Small intestine (tissue), 16 donors: ENCODE data around the gene FCRL5. TPM values are rescaled to one million over a fixed set of nuclear protein-coding genes. Genes with fewer than 3 reads are reported as not detected.

Experiments used
- DNase-seq, 2 donors: peaks; one replicate each; pipeline versions ENCODE4 v3.0.0 to v3.0.0-alpha.2; 2013
- FAIRE-seq: peaks from 2 replicates; lab custom pipeline; 2012; peaks lifted over from hg19 to GRCh38; lab: Jason Lieb, UNC
- H3K27ac ChIP-seq, 3 donors: one replicate each; pipeline ENCODE4 v1.5.1; 2013; ENCODE audit warnings: low read length in 2 of 3, mild to moderate bottlenecking in 2 of 3, control low read depth in 1 of 3, inconsistent platforms in 1 of 3, low read depth in 1 of 3, moderate library complexity in 1 of 3
- H3K27me3 ChIP-seq, 3 donors: one replicate each; pipeline ENCODE4 v1.6.1; 2013; ENCODE audit warnings: low read length in 3 of 3, inconsistent platforms in 1 of 3; ENCODE audit not compliant: control insufficient read depth in 3 of 3, insufficient read depth in 3 of 3
- H3K36me3 ChIP-seq, 3 donors: one replicate each; pipeline ENCODE4 v1.6.1; 2013; ENCODE audit warnings: low read length in 3 of 3, inconsistent platforms in 1 of 3, low read depth in 1 of 3, mild to moderate bottlenecking in 1 of 3, moderate library complexity in 1 of 3; ENCODE audit not compliant: control insufficient read depth in 3 of 3, insufficient read depth in 2 of 3
- H3K4me1 ChIP-seq, 3 donors: one replicate each; pipeline ENCODE4 v1.6.1; 2013; ENCODE audit warnings: low read length in 2 of 3, inconsistent platforms in 1 of 3, low read depth in 1 of 3, mild to moderate bottlenecking in 1 of 3, moderate library complexity in 1 of 3; ENCODE audit not compliant: control insufficient read depth in 3 of 3, insufficient read depth in 2 of 3
- H3K4me3 ChIP-seq, 3 donors: one replicate each; pipeline ENCODE4 v1.5.1; 2013; ENCODE audit warnings: low read length in 3 of 3, control low read depth in 1 of 3, inconsistent platforms in 1 of 3, low read depth in 1 of 3, mild to moderate bottlenecking in 1 of 3, moderate library complexity in 1 of 3
- H3K9me3 ChIP-seq, 2 donors: one replicate each; pipeline ENCODE4 v1.6.1; 2013; ENCODE audit warnings: low read depth in 1 of 2, low read length in 1 of 2; ENCODE audit not compliant: control insufficient read depth in 2 of 2, insufficient read depth in 1 of 2
- WGBS, 3 donors: extraction: QIAGEN DNeasy Blood & Tissue Kit; methylation state at CpG; one replicate each; pipeline ENCODE4 v1.1.7; 2013; 5-methylcytosine and 5-hydroxymethylcytosine counted together
- long read RNA-seq, 10 donors: transcript quantifications; one replicate each; lab custom pipeline, GENCODE V29; 2026
- polyA plus RNA-seq, 4 donors: library from polyadenylated mRNA; stranded (reverse) in 3 of 4; unstranded in 1 of 4; fragments of 200-250 nt in 3 of 4; fragments of 120-200 nt in 1 of 4; gene quantifications; one replicate each; pipeline versions ENCODE4 v1.2.1 to v1.2.3, GENCODE V29; 2013
- donor health status: healthy with polysubstance abuse.
- donor health status: control.
- donor health status: control.
- donor health status: Bipolar disorder and iron deficiency.
- donor health status: healthy.

FCRL5 gene
- 1 to 10 TPM in 2 of 4 donors, under 1 TPM in 2; 0.22 to 2.7 (median 1.1) TPM for polyA plus RNA-seq
- long read RNA-seq, donor 1 = 0 reads
- long read RNA-seq, donor 2 = 0 reads
- long read RNA-seq, donor 3 = 0 reads
- long read RNA-seq, donor 4 = 0 reads
- long read RNA-seq, donor 5 = 0 reads
- long read RNA-seq, donor 6 = 0 reads
- long read RNA-seq, donor 7 = 0 reads
- long read RNA-seq, donor 8 = 0 reads
- long read RNA-seq, donor 9 = 0 reads
- long read RNA-seq, donor 10 = 0 reads

DNA sequence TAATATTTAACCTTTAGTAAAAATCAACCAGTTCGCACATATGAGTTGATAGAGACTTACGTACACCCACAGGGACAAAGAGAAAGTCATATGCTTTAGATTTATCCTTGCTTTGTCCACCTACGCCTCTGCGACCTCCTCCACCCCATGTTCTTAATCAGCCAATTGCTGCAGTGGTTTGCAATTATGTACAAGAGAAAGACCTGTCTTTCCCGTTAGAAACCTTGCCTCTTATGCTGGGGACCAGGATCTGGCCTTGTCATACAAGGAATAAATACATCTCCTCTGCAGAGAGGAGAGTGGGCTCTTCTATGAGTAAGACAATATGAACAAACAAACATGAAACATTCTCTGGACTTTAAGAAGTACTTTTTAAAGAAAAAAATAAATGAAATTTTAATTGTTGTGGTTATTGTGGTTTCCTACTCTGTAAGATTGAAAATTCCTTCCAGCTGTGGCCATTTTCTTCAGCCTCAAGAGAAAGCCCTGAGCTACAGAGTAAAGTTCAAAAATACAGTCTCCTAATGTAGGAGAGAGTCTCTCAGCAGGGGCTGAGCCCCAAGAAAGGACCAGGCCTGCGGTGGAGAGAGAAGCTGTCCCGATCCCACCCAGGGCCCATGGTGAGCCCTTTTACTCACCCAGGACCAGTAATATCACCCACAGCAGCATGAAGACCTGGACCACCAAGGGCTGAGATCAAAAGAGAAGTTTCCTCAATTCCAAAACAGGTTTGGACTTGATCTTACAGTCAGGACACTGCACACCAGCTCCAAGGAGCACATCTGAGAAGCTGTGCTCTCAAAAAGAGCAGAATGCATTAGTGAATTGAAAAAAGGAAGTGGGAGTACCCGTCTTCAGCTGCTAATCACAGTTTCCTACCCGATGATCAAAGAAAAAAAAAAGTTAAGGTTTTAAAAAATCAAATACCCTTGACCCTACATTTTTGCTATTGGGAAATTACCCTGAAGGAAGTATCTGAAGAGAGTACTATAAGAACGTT lies at the start of gene FCRL5:
TSS of gene FCRL5 (minus strand) at position 822 of the 1,000 bp plus-strand sequence. CDS start at position 669, 153 bp downstream.
- no peak within 1 kb of the TSS for H3K27ac ChIP-seq
- DNase-seq = no peak
- H3K4me3 ChIP-seq = no peak within 1 kb of the TSS
- no peak for FAIRE-seq
- H3K27me3 ChIP-seq = peaks cover 0 to 2% (median 0%) of the 10 kb centered on the region in 3 donors
- no peaks in the 10 kb centered on the region for H3K9me3 ChIP-seq
- H3K36me3 ChIP-seq = no peaks in the 10 kb centered on the region
- 73 to 83% (median 74%) methylated on average over 10 of the region's 10 CpGs for WGBS, 3 donors
- no peaks in the 10 kb centered on the region for H3K4me1 ChIP-seq

DNA sequence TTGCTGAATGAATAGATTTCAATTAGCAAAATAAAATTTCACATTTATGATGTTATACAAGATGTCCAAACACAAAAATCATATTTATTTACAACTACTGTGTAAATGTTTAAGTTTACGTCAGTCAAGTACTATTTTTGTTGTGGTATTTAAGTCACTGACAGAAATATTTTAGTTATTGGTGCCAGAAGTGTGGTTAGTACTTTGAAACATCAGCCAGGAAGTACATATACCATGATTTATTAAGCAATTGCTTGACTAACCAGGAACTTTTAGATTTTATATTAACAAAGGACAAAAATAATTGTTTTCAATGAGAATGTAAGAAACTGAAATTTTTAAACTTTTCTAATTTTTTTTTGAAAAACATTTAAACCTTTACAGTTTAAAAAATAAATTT lies 47.9 kb upstream of the FCRL5 start:
- no peaks in the 10 kb centered on the region for H3K36me3 ChIP-seq
- no peak overlapping the region for H3K27ac ChIP-seq
- H3K4me3 ChIP-seq = no peak overlapping the region
- peak; percentile 15 for FAIRE-seq
- H3K4me1 ChIP-seq = no peaks in the 10 kb centered on the region
- H3K27me3 ChIP-seq = peaks cover 0 to 3% (median 2%) of the 10 kb centered on the region in 3 donors
- H3K9me3 ChIP-seq = no peaks in the 10 kb centered on the region
- WGBS, 3 donors = 67 to 86% (median 74%) methylated on average over 1 of the region's 1 CpG
- DNase-seq = no peak

DNA sequence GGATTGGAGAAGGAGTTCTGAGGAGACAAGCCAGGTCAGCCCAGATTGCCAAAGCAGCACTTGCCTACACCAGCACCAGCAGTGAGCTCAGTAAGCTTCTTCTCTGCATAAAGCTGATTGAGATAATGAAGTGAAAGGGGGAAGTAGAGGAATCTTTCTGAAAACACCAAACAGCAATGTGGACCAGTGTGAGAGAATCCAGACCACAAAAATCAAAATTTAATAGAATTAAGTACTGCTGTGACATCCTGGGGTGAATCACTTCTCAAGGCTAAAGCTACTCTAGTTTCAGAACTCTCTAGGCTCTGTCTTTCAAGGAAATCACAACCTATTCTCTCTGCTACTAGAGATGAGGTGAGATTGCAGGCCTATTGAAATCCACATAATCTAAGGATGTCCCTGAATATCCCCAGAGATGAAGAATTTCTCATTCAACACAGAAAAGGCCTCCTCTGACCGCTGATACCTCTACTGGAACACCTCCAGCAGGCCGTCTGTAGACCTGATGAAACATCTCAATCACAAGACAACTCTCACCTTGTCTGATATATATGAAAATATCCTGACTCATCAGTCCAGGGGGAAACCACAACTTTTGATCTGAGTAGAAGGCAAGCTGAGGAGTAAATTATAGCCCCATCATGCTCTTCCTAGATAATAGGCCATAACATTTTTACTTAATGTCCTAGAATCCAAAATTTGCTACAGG lies 45.8 kb upstream of the FCRL5 start, which contains the start of gene FCRL4:
TSS of gene FCRL4 (minus strand) at position 127 of the 709 bp plus-strand sequence. CDS start 141 bp downstream, outside the sequence.
- H3K4me1 ChIP-seq = no peaks in the 10 kb centered on the region
- H3K36me3 ChIP-seq = no peaks in the 10 kb centered on the region
- H3K27me3 ChIP-seq = peaks cover 0 to 3% (median 2%) of the 10 kb centered on the region in 3 donors
- WGBS, 3 donors = 65 to 78% (median 76%) methylated on average over 2 of the region's 2 CpGs
- FAIRE-seq (no peak), DNase-seq (no peak)
- no peak within 1 kb of the TSS for H3K4me3 ChIP-seq
- H3K9me3 ChIP-seq = no peaks in the 10 kb centered on the region
- H3K27ac ChIP-seq = no peak within 1 kb of the TSS

DNA sequence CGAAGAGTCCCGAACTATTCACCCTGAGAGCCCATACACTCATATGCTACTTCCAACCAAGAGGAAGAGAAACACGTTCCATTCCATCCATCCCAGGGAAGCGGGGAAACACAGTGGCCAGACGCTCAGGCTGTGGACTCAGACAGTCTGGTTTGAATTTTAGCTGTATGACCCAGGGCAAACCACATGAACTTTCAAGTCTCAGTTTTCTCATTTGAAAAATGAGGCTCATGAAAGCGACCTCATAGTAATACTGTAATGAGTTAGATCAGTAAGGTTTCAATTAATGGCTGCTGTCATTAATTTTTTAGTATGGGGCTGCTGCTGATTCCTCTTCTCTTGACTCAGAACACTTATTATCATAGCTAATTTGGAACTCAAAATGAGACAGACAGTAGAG lies 44.1 kb upstream of the FCRL5 start:
- Histone ChIP-seq H3K36me3 (no peaks in the 10 kb centered on the region), H3K4me3 (no peak overlapping the region), H3K9me3 (no peaks in the 10 kb centered on the region), H3K27ac (no peak overlapping the region), H3K4me1 (no peaks in the 10 kb centered on the region), H3K27me3 (peaks cover 0 to 3% (median 2%) of the 10 kb centered on the region in 3 donors)
- DNase-seq = no peak
- no peak for FAIRE-seq
- 74 to 88% (median 77%) methylated on average over 6 of the region's 6 CpGs for WGBS, 3 donors

DNA sequence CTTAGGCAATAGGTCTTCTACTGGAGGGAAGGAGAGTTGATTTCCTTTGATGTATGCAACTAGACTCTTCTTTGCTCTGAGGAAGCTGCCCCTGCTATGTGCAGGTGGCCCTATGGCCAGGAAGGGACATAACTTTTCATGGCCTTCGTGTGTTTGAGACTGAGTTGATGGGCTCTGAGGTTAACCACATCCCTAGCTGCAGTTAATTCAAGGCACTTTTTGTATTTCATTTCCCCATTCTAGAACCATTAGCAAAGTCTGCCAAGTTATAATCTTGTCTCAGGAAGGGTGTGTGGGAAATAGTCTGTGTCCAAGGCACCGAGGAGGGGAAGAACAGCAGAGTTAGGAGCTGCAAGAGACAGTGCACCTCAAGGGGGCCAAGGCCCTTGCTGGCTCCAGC lies 43.0 kb upstream of the FCRL5 start:
- WGBS, 3 donors = 56 to 74% (median 64%) methylated on average over 2 of the region's 2 CpGs
- DNase-seq (no peak), FAIRE-seq (no peak)

DNA sequence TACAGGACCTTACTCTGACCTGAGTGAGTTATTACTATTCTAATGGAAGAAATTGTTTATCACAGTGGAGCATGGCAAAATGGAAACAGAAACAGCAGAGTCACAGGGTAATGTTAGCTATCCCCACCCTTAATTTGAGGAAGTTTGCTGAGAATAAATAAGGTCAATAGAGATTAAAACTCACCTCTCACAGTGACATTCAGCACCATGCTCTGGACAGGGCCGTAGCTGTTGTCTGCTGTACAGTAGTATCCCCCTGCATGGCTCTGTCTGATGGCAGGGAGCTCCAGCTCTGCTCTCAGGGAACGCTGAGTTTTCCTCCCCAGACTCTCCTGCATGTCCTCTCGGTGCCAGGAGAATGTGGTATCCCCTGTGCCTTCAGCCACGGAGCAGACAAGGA lies 33.7 kb upstream of the FCRL5 start:
- WGBS, 3 donors = 44 to 48% (median 47%) methylated on average over 4 of the region's 4 CpGs
- no peak for FAIRE-seq
- peak; percentile 6 to 17 for DNase-seq

More for the DNA sequence above, 43.0 kb upstream of the FCRL5 start:
- H3K9me3 ChIP-seq = no peaks in the 10 kb centered on the region
- H3K36me3 ChIP-seq = no peaks in the 10 kb centered on the region
- no peaks in the 10 kb centered on the region for H3K4me1 ChIP-seq
- no peak overlapping the region for H3K27ac ChIP-seq
- peaks cover 0 to 3% (median 2%) of the 10 kb centered on the region in 3 donors for H3K27me3 ChIP-seq
- no peak overlapping the region for H3K4me3 ChIP-seq

DNA sequence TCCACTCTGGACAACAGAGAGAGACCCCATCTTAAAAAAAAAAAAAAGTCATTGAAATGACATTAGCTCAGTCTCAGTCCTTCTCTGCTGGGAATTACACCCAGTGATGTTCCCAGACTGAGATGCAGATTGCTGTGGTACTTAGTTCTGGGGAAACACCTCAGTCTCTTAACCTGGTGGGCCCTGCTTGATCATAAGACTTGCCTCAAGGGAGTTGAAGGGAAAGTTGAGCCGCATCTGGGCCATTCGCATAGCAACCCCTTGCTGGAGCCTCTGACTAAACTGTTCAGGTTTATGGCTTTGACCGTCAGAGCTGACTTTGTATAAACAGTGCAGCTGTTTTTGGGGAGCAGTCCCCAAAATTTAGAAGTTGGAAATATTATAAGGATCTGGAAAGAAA lies 32.2 kb upstream of the FCRL5 start:
- Histone ChIP-seq H3K4me1 (no peaks in the 10 kb centered on the region), H3K36me3 (no peaks in the 10 kb centered on the region), H3K4me3 (no peak overlapping the region), H3K9me3 (peaks cover 0 to 6% of the 10 kb centered on the region in 2 donors), H3K27me3 (peaks cover 0 to 10% (median 2%) of the 10 kb centered on the region in 3 donors), H3K27ac (no peak overlapping the region)
- 80 to 88% (median 82%) methylated on average over 3 of the region's 3 CpGs for WGBS, 3 donors
- DNase-seq = no peak
- no peak for FAIRE-seq

More for the DNA sequence above, 33.7 kb upstream of the FCRL5 start:
- H3K4me3 ChIP-seq = no peak overlapping the region
- peaks cover 0 to 10% (median 2%) of the 10 kb centered on the region in 3 donors for H3K27me3 ChIP-seq
- no peak overlapping the region for H3K27ac ChIP-seq
- H3K36me3 ChIP-seq = no peaks in the 10 kb centered on the region
- H3K4me1 ChIP-seq = no peaks in the 10 kb centered on the region
- peaks cover 0 to 6% of the 10 kb centered on the region in 2 donors for H3K9me3 ChIP-seq

DNA sequence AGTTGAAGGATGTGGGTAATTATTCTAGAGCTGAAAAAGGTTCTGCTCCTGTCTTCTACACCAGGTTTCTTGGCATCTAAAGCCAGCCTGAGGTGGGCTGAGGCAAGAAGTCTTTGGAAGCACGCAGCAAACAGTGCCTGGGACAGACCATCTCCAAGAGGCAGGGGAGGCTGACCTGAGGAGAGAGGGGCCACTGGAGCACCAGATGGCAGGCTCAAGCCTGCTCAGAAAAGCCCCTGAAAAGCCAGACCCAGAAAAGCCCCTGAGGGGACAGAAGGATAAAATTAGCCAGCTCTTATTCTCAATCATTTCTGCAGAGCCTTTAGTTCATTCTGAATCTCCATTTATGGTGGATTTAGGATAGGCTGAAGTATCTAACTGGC lies 28.5 kb upstream of the FCRL5 start:
- Histone ChIP-seq H3K36me3 (no peaks in the 10 kb centered on the region), H3K9me3 (peaks cover 0 to 6% of the 10 kb centered on the region in 2 donors), H3K27ac (no peak overlapping the region), H3K4me3 (no peak overlapping the region), H3K4me1 (no peaks in the 10 kb centered on the region), H3K27me3 (peaks cover 0 to 5% (median 0%) of the 10 kb centered on the region in 3 donors)
- no peak for DNase-seq
- FAIRE-seq = no peak
- WGBS, 3 donors = 76 to 94% (median 86%) methylated on average over 1 of the region's 1 CpG
